ENCODE results near the gene SH3BP5L. TPM values are rescaled to one million over a fixed set of nuclear protein-coding genes. Genes with fewer than 3 reads are reported as not detected.

Gene SH3BP5L
- total RNA-seq, 2 donors from 2014 or later, result 13.7 to 14.8 TPM

- WGBS, 2 donors, result 80 to 84% methylated on average over 6 to 7 of the region's 7 CpGs
- H3K9me3 ChIP-seq, result no peaks in the 10 kb centered on the region
- intact Hi-C loops (cut with DNase I), result no loop called here
- H3K27me3 ChIP-seq, result no peaks in the 10 kb centered on the region
- peak in 1 of 4 donors; percentile 2 for DNase-seq
- peaks cover 0 to 6% of the 10 kb centered on the region in 2 donors for H3K36me3 ChIP-seq (replicated peaks in 1 of 2; ENCODE audit: insufficient read depth in 1 of 2, low read depth in 2 of 2)
- H3K27ac ChIP-seq, result no peak overlapping the region
- TF ChIP-seq POLR2A (IDR thresholded peaks at IDR 0.05), result no peak
- no peak for TF ChIP-seq CTCF (IDR thresholded peaks at IDR 0.05)
- H3K4me3 ChIP-seq, result no peak overlapping the region
- ATAC-seq, result no peak
- peaks cover 48% of the 10 kb centered on the region for H3K4me1 ChIP-seq
Observed at GRCh38 chr1:248820041-248820585, 5.6 kb downstream of the SH3BP5L start.

DNA sequence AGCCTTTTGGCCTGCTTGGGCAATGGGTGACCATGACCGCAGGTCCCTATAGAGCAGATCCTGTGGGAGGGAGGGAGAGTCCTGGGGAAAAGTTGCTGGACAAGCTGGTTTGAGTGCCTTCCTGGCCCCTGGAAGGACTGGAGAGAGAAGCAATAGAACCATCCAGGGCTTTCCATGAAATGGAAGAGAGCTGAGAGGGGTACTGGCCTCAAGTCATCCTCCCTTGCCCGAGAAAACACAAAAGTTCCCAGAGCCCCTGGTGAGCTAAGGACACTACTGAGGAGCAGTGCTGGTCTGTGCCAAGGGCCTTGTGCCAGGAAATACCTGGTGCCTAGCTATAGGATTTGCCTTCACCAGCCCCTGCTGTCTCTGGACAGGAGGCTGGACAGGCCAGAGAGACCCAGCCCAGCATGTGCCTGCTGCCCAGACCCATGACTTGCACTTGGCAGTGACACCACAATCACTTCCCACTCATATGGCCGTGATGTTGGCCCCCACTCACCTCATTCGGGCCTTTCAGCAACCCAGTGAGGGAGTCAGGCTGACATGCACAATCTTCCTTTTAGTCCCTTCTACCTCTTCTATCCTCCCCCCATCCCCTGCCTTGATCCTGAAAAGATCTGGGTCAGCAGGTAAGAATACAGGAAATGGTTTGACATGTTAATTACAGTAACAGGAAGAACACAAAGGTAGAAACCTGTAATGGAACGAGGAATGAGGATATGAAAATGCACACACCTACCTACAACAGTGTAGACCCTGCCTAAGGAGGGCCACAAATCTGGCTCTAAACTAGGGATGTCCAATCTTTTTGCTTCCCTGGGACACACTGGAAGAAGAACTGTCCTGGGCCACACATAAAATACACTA lies 7.0 kb downstream of the SH3BP5L start:
- H3K9me3 ChIP-seq, result no peaks in the 10 kb centered on the region
- H3K4me1 ChIP-seq, result peaks cover 34% of the 10 kb centered on the region
- TF ChIP-seq CTCF (IDR thresholded peaks at IDR 0.05) (no peak), POLR2A (IDR thresholded peaks at IDR 0.05) (no peak)
- peak overlapping the region in 1 of 4 donors; percentile 8 for H3K27ac ChIP-seq
- no peak overlapping the region for H3K4me3 ChIP-seq
- 71 to 80% methylated on average over 5 of the region's 5 CpGs for WGBS, 2 donors
- H3K27me3 ChIP-seq, result no peaks in the 10 kb centered on the region
- no peak for ATAC-seq
- peak in 1 of 4 donors; percentile 10 for DNase-seq
- intact Hi-C loops (cut with DNase I), result no loop called here
- H3K36me3 ChIP-seq (replicated peaks in 1 of 2; ENCODE audit: insufficient read depth in 1 of 2, low read depth in 2 of 2), result peaks cover 8 to 18% of the 10 kb centered on the region in 2 donors

GRCh38 chr1:248817065-248817464 lies 8.7 kb downstream of the SH3BP5L start:
- H3K4me1 ChIP-seq, result peaks cover 17% of the 10 kb centered on the region
- intact Hi-C loops (cut with DNase I), result no loop called here
- no peaks in the 10 kb centered on the region for H3K9me3 ChIP-seq
- H3K36me3 ChIP-seq (replicated peaks in 1 of 2; ENCODE audit: insufficient read depth in 1 of 2, low read depth in 2 of 2), result peaks cover 12 to 25% of the 10 kb centered on the region in 2 donors
- ATAC-seq (no peak), DNase-seq (no peak)
- TF ChIP-seq POLR2A (IDR thresholded peaks at IDR 0.05) (no peak), CTCF (IDR thresholded peaks at IDR 0.05) (no peak)
- no peak overlapping the region for H3K27ac ChIP-seq
- no peaks in the 10 kb centered on the region for H3K27me3 ChIP-seq
- 48 to 72% methylated on average over 4 to 6 of the region's 6 CpGs for WGBS, 2 donors
- no peak overlapping the region for H3K4me3 ChIP-seq

- Histone ChIP-seq H3K27me3 (no peaks in the 10 kb centered on the region), H3K9me3 (no peaks in the 10 kb centered on the region), H3K4me1 (peaks cover 11% of the 10 kb centered on the region), H3K27ac (no peak overlapping the region), H3K4me3 (no peak overlapping the region), H3K36me3 (replicated peaks in 1 of 2; ENCODE audit: insufficient read depth in 1 of 2, low read depth in 2 of 2) (peaks cover 12 to 25% of the 10 kb centered on the region in 2 donors)
- DNase-seq (no peak), ATAC-seq (no peak)
- WGBS, 2 donors, result 81 to 82% methylated on average over 13 of the region's 13 CpGs
- TF ChIP-seq POLR2A (IDR thresholded peaks at IDR 0.05) (no peak), CTCF (IDR thresholded peaks at IDR 0.05) (no peak)
- intact Hi-C loops (cut with DNase I), result no loop called here
Observed at GRCh38 chr1:248816042-248816851, 9.5 kb downstream of the SH3BP5L start.
